SK-N-SH (cell line): ENCODE data around the gene HOXA2. TPM values are rescaled to one million over a fixed set of nuclear protein-coding genes. Genes with fewer than 3 reads are reported as not detected.

Source experiments
- CTCF ChIA-PET: fragments of 300-600, 350-600 bp; formaldehyde crosslinking; extraction: SDS; loops from one replicate; lab custom pipeline; 2021; lab: Yijun Ruan, JAX
- POLR2A ChIA-PET: fragments of 350-600 bp; sonication (Branson Sonifier 250); formaldehyde crosslinking; extraction: SDS; loops from one replicate; lab custom pipeline; 2020; ENCODE audit warnings: antibody characterized with exemption, inconsistent platforms; lab: Yijun Ruan, JAX
- DNase-seq: peaks from one replicate; pipeline ENCODE4 v3.0.0; 2012
- H2AFZ ChIP-seq: fragments of 200-600 bp; sonication (generic); 2 replicates; pipeline ENCODE4 v1.8.1; 2016; ENCODE audit warnings: antibody characterized with exemption, mild to moderate bottlenecking, low read depth
- H3F3A ChIP-seq: fragments of 200-600 bp; sonication (generic); replicated peaks from 2 replicates; pipeline ENCODE3; 2016; ENCODE audit warnings: antibody characterized with exemption, mild to moderate bottlenecking; ENCODE audit not compliant: insufficient read depth
- H3K27ac ChIP-seq, 2 experiments: fragments of 200-500 bp in 1 of 2; fragments of 200-600 bp in 1 of 2; sonication (Bioruptor generic) in 1 of 2; sonication (generic), shearing (Covaris generic) in 1 of 2; 2 replicates each; pipeline versions ENCODE4 v1.5.1 to v1.6.1; 2014 to 2016; ENCODE audit warnings: low read depth in 2 of 2, inconsistent platforms in 1 of 2, low read length in 1 of 2, mild to moderate bottlenecking in 1 of 2, mixed read lengths in 1 of 2
- H3K27me3 ChIP-seq: fragments of 200-600 bp; sonication (generic), shearing (Covaris generic); 2 replicates; pipeline ENCODE4 v1.6.1; 2016; ENCODE audit warnings: mixed run types; ENCODE audit not compliant: insufficient read depth
- H3K36me3 ChIP-seq, 2 experiments: fragments of 200-500 bp in 1 of 2; fragments of 200-600 bp in 1 of 2; sonication (Bioruptor generic) in 1 of 2; sonication (generic) in 1 of 2; replicated peaks in 1 of 2; 2 replicates each; pipeline versions ENCODE3 to v1.5.1; 2014 to 2016; ENCODE audit warnings: low read length in 1 of 2, mild to moderate bottlenecking in 1 of 2; ENCODE audit not compliant: insufficient read depth in 2 of 2, control insufficient read depth in 1 of 2
- H3K4me1 ChIP-seq, 2 experiments: fragments of 200-500 bp in 1 of 2; fragments of 200-600 bp in 1 of 2; sonication (Bioruptor generic) in 1 of 2; sonication (generic), shearing (Covaris generic) in 1 of 2; 2 replicates each; pipeline versions ENCODE4 v1.5.1 to v1.6.1; 2014 to 2016; ENCODE audit warnings: low read depth in 1 of 2, low read length in 1 of 2, mixed run types in 1 of 2; ENCODE audit not compliant: insufficient read depth in 2 of 2, control insufficient read depth in 1 of 2
- H3K4me2 ChIP-seq: fragments of 200-600 bp; sonication (generic), shearing (Covaris generic); 2 replicates; pipeline ENCODE4 v1.6.1; 2017; ENCODE audit warnings: mixed run types
- H3K4me3 ChIP-seq, 2 experiments: fragments of 200-500 bp in 1 of 2; fragments of 200-600 bp in 1 of 2; sonication (Bioruptor generic) in 1 of 2; sonication (generic), shearing (Covaris generic) in 1 of 2; 2 replicates each; pipeline versions ENCODE4 v1.5.1 to v1.8.1; 2014 to 2016; ENCODE audit warnings: low read depth in 2 of 2, inconsistent platforms in 1 of 2, low read length in 1 of 2, mild to moderate bottlenecking in 1 of 2, mixed read lengths in 1 of 2, moderate library complexity in 1 of 2
- H3K79me2 ChIP-seq: fragments of 200-600 bp; sonication (generic); 2 replicates; pipeline ENCODE4 v1.8.1; 2017; ENCODE audit warnings: mild to moderate bottlenecking; ENCODE audit not compliant: insufficient read depth
- H3K9ac ChIP-seq: fragments of 200-600 bp; sonication (generic); 2 replicates; pipeline ENCODE4 v1.6.1; 2017; ENCODE audit warnings: mixed run types
- H3K9me2 ChIP-seq: fragments of 200-600 bp; sonication (generic); 2 replicates; pipeline ENCODE4 v1.6.1; 2017; ENCODE audit warnings: mixed run types
- H3K9me3 ChIP-seq: fragments of 200-600 bp; sonication (generic); 2 replicates; pipeline ENCODE4 v1.6.1; 2017; ENCODE audit warnings: mixed run types, mild to moderate bottlenecking, moderate library complexity
- H4K20me1 ChIP-seq: fragments of 200-600 bp; sonication (generic); 2 replicates; pipeline ENCODE4 v1.6.1; 2017; ENCODE audit warnings: mild to moderate bottlenecking, mixed run types; ENCODE audit not compliant: insufficient read depth
- CHD2 ChIP-seq: fragments of 150-350 bp; IDR thresholded peaks from 2 replicates; pipeline ENCODE4 v1.6.1; 2018; ENCODE audit warnings: low read length; ENCODE audit not compliant: partially characterized antibody
- ELF1 ChIP-seq: IDR thresholded peaks from 2 replicates; pipeline ENCODE4 v1.4.0; 2012
- EZH2phosphoT487 ChIP-seq: fragments of 200-600 bp; sonication (generic); IDR thresholded peaks from 2 replicates; pipeline ENCODE4 v1.6.1; 2017; ENCODE audit warnings: low read depth, mixed run types, mild to moderate bottlenecking, antibody characterized with exemption, moderate library complexity, borderline replicate concordance
- GATA2 ChIP-seq: sonication (generic); formaldehyde crosslinking; IDR thresholded peaks from 2 replicates; pipeline ENCODE4 v1.5.0; 2020; ENCODE audit warnings: mild to moderate bottlenecking, missing genetic modification reagents
- NFIC ChIP-seq: IDR thresholded peaks from 2 replicates; pipeline ENCODE4 v1.4.0; 2012; ENCODE audit warnings: borderline replicate concordance
- NRF1 ChIP-seq: IDR thresholded peaks from 2 replicates; pipeline ENCODE4 v1.6.1; 2012; ENCODE audit warnings: low read depth, mild to moderate bottlenecking, low read length
- POLR2AphosphoS5 ChIP-seq: IDR thresholded peaks from 2 replicates; pipeline ENCODE4 v1.6.1; 2012; ENCODE audit warnings: low read depth, low read length
- RFX5 ChIP-seq: IDR thresholded peaks from 2 replicates; pipeline ENCODE4 v1.6.1; 2012; ENCODE audit warnings: mild to moderate bottlenecking, improper control_type of control experiment, low read length
- SIN3A ChIP-seq: IDR thresholded peaks from 2 replicates; pipeline ENCODE4 v1.6.1; 2012; ENCODE audit warnings: low read depth, mild to moderate bottlenecking, low read length, moderate library complexity, borderline replicate concordance
- TAF1 ChIP-seq: IDR thresholded peaks from 2 replicates; pipeline ENCODE4 v1.6.1; 2012; ENCODE audit warnings: low read depth, mild to moderate bottlenecking, low read length, moderate library complexity, borderline replicate concordance
- YY1 ChIP-seq: IDR thresholded peaks from 2 replicates; pipeline ENCODE4 v1.4.0; 2012; ENCODE audit warnings: low read depth, mild to moderate bottlenecking
- WGBS: methylation state at CpG from one replicate; pipeline ENCODE4 v1.1.6; 2017; ENCODE audit warnings: low lambda C conversion rate; 5-methylcytosine and 5-hydroxymethylcytosine counted together
- polyA plus RNA-seq, 3 experiments: library from polyadenylated mRNA; depleted of rRNA; stranded (reverse); fragments of >200 nt; gene quantifications; 2 replicates each; pipeline ENCODE4 v1.2.3, GENCODE V29; 2012
- TF ChIP-seq, protein P1 (sequence below): fragments of 200-600 bp; sonication (generic); IDR thresholded peaks from 2 replicates; pipeline ENCODE4 v1.6.1; 2017; ENCODE audit warnings: antibody characterized with exemption, mild to moderate bottlenecking, moderate library complexity
- TF ChIP-seq, protein P2 (sequence below): IDR thresholded peaks from 2 replicates; pipeline ENCODE4 v1.6.1; 2012; ENCODE audit warnings: mild to moderate bottlenecking, low read depth, low read length, moderate library complexity

Gene HOXA2
- polyA plus RNA-seq, 1 of the 3 experiments (the other 2 are of a cell fraction), result not detected

GRCh38 chr7:27145914-27146412 lies 43.5 kb upstream of the HOXA2 start:
- H3K9me2 ChIP-seq, result no peaks in the 10 kb centered on the region
- H3K4me2 ChIP-seq, result no peak overlapping the region
- no peak overlapping the region for H3K9ac ChIP-seq
- TF ChIP-seq CHD2, result no peak
- TF ChIP-seq NRF1, result no peak
- no peak for TF ChIP-seq GATA2 (CRISPR knock-in tag)
- no peak for TF ChIP-seq RFX5
- no peak for TF ChIP-seq POLR2AphosphoS5
- TF ChIP-seq, protein P1, sequence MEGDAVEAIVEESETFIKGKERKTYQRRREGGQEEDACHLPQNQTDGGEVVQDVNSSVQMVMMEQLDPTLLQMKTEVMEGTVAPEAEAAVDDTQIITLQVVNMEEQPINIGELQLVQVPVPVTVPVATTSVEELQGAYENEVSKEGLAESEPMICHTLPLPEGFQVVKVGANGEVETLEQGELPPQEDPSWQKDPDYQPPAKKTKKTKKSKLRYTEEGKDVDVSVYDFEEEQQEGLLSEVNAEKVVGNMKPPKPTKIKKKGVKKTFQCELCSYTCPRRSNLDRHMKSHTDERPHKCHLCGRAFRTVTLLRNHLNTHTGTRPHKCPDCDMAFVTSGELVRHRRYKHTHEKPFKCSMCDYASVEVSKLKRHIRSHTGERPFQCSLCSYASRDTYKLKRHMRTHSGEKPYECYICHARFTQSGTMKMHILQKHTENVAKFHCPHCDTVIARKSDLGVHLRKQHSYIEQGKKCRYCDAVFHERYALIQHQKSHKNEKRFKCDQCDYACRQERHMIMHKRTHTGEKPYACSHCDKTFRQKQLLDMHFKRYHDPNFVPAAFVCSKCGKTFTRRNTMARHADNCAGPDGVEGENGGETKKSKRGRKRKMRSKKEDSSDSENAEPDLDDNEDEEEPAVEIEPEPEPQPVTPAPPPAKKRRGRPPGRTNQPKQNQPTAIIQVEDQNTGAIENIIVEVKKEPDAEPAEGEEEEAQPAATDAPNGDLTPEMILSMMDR, result no peak
- no peak for TF ChIP-seq TAF1
- TF ChIP-seq SIN3A, result no peak
- TF ChIP-seq, protein P2, sequence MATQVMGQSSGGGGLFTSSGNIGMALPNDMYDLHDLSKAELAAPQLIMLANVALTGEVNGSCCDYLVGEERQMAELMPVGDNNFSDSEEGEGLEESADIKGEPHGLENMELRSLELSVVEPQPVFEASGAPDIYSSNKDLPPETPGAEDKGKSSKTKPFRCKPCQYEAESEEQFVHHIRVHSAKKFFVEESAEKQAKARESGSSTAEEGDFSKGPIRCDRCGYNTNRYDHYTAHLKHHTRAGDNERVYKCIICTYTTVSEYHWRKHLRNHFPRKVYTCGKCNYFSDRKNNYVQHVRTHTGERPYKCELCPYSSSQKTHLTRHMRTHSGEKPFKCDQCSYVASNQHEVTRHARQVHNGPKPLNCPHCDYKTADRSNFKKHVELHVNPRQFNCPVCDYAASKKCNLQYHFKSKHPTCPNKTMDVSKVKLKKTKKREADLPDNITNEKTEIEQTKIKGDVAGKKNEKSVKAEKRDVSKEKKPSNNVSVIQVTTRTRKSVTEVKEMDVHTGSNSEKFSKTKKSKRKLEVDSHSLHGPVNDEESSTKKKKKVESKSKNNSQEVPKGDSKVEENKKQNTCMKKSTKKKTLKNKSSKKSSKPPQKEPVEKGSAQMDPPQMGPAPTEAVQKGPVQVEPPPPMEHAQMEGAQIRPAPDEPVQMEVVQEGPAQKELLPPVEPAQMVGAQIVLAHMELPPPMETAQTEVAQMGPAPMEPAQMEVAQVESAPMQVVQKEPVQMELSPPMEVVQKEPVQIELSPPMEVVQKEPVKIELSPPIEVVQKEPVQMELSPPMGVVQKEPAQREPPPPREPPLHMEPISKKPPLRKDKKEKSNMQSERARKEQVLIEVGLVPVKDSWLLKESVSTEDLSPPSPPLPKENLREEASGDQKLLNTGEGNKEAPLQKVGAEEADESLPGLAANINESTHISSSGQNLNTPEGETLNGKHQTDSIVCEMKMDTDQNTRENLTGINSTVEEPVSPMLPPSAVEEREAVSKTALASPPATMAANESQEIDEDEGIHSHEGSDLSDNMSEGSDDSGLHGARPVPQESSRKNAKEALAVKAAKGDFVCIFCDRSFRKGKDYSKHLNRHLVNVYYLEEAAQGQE, result no peak
- TF ChIP-seq NFIC, result no peak
- no peak for TF ChIP-seq YY1
- TF ChIP-seq EZH2phosphoT487, result no peak
- TF ChIP-seq ELF1, result no peak
- H4K20me1 ChIP-seq, result no peaks in the 10 kb centered on the region
- ChIA-PET CTCF (interaction anchor here (3.1 to 10.9 kb wide), 3 partner anchors 13 to 292 kb away, joined by 29 to 270 read pairs (median 29); partner anchors contain the start of gene HOXA7), POLR2A (no interaction called here)
- peaks cover 12 to 16% of the 10 kb centered on the region in 2 experiments; a peak in 1 of 4 replicates for H3K4me1 ChIP-seq
- no peaks in the 10 kb centered on the region for H3K9me3 ChIP-seq
- H3K27ac ChIP-seq, result no peak overlapping the region
- H3F3A ChIP-seq, result no peaks in the 10 kb centered on the region
- WGBS, result 27% methylated on average over 7 of the region's 11 CpGs
- no peaks in the 10 kb centered on the region for H3K79me2 ChIP-seq
- H2AFZ ChIP-seq, result no peak overlapping the region
- peak; percentile 39 for DNase-seq
- no peaks in the 10 kb centered on the region for H3K36me3 ChIP-seq
- H3K4me3 ChIP-seq, result no peak overlapping the region
- peaks cover 100% of the 10 kb centered on the region for H3K27me3 ChIP-seq
